Kidney tubule cell (primary cell): ENCODE results near the gene SFSWAP.
"Not testable (repeated sequence)": the region's sequence is repeated elsewhere in the genome, so short reads cannot be mapped to it uniquely, and the experiment has no call there.

Source experiments
- DNase-seq: peaks from one replicate; pipeline ENCODE4 v3.0.0-alpha.2; 2018; ENCODE audit warnings: low spot score

The SFSWAP gene

DNA sequence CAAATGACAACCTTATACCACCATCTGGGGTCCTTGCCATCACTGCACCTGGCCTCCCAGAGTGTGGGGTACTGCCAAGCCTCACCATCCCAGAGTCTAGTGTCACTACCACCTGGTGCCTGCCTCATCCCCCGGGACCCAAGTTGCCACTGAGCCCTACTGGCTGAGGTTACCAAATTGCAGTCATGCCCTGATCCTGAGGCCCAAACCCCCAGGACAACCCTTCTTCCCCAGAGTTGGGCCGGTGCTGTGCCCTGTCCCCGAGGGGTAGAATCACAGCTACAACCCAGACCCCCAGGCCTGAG lies 8.4 kb upstream of the SFSWAP start:
- DNase-seq, result no peak

DNA sequence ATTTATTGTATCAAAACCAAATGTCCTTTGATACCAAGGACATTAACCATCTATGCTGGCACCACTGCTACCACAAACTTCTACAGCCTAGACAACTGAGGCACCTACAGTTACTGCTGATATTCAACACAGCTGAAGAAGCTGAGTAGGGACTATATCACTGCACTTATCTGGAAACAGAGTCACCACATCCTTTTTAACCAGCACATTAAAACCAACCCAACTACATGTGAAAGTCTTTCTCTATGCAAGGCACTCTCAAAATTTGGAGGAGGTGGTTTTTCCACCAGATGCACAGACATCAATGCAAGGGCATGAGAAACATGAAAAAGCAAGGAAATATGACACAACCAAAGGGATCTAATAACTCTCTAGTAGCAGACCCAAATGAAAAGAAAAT lies 7.7 kb upstream of the SFSWAP start:
- no peak for DNase-seq

DNA sequence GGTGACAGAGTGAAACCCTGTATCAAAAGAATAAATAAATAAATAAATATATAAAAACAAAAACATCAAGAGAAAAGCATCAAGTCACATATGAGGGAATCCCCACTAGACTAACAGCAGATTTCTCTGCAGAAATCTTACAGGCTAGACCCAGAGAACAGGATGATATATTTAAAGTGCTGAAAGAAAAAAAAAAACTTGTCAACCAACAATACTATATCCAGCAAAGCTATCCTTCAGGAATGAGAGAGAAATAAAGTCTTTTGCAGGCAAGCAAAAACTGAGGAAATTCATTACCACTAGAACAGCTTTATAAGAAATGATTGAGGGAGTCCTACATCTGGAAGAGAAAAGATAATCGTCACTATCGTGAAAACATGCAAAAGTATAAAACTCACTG lies 6.4 kb upstream of the SFSWAP start:
- no peak for DNase-seq

DNA sequence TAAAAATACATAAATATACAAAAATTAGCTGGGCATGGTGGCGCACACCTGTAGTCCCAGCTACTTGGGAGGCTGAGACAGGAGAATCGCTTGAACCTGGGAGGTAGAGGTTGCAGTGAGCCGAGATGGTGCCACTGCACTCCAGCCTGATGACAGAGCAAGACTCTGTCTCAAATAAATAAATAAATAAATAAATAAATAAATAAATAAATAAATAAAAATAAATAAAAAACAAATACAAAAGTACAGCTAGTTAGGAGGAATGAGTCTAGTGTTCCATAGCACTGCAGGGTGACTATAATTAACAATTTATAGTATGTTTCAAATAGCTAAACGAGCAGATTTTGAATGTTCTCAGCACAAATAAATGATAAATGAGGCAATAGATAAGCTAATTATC lies 4.2 kb upstream of the SFSWAP start:
- DNase-seq, result not testable (repeated sequence)

DNA sequence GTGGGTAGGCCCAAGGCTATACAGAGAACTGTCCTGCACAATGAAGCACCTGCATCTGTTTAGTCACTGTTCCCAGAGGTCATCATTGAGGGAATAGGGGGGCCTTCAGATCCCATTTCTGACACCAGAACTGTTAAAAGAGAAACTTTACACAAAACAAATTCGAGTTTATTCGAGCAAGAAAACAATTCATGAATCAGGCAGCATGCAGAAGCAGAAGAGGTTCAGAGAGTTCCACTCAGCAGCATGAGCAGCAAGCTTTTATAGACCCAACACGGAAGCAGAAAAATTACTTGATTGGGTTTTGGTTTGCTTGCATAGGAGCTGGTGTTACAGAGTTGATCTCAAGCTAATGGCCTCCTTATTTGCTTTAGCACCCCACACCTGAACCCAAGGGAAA lies 1.7 kb upstream of the SFSWAP start:
- DNase-seq, result no peak

DNA sequence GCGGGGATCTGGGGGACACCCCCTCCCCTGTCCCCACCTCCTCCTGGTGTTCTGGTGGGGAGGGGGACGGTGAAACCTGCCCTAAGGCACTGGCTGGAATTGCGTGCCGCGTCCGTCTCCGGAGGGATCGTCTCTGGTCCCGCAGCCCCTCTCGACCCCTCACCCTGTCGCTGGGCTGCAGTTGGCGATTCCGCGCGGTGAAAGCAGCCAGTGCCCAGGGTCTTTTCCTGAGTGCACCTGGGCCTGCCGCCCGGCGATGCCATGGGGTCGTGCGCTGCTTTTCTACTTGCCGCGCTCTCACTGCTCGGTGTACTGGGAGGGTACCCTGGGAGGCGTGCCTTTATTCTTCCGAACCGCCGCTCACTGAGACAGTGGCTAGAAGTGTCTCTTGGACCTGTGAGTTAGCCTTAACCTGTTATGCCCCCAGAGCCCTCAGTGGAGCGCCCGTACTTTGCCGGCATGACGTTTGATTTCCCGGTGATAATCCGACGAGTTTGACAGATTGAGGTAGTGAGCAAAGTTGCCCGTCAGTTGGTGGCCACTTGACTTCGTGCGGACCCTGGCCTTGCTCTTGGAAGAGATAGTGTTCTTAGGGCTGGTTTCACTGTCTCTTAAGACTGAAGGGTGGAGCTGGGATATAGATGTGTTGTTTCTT lies 788 bp downstream of the SFSWAP start:
- peak; percentile 2 for DNase-seq

DNA sequence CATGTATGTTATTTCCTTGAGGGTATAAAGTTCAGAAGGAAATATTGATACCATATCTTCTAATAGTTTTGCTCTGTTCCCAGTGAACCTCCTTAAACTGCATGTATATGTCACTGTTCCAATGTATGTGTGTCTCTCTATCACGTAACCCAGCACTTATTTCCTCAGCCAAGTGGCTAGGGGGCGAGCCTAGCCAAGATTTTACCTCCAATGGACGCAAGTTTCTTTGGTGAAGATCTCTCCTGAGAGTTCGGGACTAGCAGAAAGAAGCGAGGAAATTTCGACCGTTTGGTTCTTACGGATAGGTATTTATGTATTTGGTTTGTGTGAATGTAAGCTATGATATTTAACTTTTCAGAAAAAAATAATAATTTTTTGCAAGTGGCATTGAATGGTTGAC lies 2.5 kb downstream of the SFSWAP start:
- DNase-seq, result no peak

DNA sequence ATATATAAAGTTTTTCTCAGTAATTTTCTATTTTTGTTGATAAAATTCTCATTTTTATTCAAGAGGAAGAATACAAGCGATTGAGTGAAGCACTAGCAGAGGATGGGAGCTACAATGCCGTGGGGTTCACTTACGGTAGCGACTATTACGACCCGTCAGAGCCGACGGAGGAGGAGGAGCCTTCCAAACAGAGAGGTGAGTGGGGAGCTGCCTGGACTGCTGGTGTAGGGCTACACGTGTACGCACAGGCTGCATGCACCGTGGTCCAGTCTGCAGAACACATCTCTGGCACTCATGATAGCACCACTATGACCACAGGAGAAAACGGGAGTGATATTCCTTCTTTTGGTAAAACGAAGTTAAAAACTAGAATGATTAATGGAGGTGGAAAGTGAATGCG lies 3.9 kb downstream of the SFSWAP start:
- DNase-seq, result no peak

DNA sequence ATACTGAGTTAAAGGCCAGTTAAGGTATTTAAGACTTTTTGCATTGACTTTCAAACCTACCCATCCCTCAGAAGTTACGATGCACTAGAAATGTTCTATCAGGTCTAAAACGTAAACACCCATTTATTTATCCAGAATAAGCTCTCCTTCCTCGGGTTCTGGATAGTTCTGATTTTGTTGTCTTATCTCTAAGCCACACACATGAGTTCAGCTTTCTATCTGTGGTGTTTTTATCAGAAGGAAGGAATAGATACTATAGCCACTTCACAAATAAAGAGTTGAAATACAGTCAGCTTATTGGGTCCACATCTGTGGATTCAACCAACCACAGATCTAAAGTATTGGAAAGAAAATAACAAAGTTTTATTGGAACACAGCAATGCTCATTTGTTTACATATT lies 5.4 kb downstream of the SFSWAP start:
- no peak for DNase-seq

DNA sequence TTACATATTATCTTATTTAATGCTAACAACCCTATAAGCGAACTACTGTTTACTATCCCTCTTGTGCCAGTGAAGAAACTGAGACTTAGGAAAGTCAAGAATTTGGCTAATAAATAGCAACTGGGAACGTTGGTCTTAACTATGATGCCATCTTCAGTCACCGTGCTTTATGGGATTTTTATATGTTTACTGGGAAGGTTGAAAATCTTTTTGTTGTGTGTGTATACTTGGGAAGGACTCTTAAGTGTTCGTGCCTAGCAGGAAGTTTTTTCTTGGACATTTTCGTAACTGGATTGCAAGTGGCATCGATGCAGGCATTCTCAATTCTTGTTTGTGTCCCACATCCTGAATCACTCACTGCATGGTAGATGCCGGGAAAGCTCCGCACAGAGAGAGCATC lies 9.4 kb downstream of the SFSWAP start:
- DNase-seq, result no peak

DNA sequence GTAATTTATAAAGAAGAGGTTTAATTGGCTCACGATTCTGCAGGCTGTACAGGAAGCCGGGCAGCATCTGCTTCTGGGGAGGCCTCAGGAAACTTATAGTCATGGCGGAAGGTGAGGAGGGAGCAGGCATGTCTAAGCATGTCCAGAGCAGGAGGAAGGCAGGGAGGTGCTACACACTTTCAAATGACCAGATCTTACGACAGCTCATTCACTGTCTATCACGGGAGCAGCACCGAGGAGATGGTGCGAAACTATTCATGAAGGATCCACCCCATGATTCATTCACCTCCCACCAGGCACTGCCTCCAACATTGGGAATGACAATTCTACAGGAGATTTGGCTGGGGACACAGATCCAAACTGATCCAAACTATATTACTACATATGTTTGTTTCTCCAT lies 10.0 kb downstream of the SFSWAP start:
- peak; percentile 10 for DNase-seq

DNA sequence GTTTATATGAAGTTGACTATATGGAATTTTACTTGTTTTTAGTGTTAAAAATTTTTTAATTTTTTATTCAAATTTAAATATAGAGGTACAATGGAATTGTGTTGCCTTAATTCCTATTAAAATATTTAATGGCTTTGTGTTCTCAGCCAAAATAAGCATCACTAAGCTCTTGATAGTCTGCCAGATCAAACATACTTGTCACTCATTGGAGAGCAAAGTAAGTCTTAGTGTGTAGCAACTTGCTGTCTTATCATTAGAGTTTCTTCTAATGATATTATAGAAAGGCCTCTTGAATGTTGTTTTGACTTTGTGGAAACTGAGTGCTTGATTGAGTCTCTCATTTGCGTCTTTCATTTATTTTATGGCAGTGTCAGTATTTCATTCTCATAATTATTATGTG lies 10.7 kb downstream of the SFSWAP start:
- no peak for DNase-seq

DNA sequence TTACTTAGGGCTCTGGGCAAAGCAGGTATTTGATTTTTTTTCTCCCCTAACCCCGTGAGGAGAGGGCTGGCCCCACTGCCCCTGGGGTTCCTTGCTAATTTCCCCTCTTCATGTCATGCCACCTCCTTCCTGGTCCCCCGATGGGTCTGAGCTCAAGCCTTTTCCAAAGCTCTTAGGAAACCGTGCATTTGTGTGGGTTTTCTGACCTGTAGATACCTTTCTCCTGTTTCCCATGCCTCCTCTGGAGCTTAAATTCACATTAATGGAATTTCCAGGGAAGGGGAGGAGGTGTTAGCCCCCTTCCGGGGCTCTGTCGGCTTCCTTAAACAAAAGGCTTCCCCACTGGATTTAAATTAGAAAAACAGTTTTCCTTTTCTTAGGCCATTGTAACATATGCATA lies 12.6 kb downstream of the SFSWAP start:
- no peak for DNase-seq

DNA sequence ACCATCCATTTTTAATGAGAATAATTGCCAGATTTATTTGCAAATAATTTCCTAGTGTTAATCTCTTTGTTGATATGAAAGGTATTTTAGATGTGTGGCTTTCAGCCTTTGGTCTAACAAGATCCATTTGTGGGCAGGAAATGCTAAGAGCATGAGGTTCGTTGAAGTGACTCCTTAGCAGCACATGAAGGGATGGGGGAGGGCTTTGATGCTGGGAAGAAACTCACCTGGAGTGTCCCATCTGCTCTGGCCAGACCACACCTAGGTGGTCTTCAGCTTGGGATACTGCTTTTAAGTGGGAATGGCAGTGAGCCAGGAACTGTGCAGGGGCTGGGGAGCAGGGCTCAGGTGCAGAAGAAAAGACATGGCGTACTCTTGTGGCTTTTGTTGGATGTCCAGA lies 13.6 kb downstream of the SFSWAP start:
- peak; percentile 13 for DNase-seq

DNA sequence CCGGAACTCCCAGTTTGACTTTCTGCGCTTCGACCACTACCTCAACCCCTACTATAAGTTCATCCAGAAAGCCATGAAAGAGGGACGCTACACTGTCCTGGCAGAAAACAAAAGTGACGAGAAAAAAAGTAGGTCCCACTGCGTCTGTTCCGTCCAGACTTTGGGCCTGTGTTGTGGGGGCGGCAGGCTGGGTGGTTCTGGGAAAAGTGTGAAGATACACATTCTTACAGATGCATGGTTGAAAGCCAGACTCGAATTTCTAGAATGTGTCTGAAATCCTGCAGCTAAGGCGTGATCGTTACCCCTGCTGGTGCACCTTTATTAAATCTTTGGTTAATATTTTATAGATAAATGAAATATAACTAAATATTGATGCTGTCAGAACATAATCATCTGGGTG lies 14.6 kb downstream of the SFSWAP start:
- DNase-seq, result no peak

DNA sequence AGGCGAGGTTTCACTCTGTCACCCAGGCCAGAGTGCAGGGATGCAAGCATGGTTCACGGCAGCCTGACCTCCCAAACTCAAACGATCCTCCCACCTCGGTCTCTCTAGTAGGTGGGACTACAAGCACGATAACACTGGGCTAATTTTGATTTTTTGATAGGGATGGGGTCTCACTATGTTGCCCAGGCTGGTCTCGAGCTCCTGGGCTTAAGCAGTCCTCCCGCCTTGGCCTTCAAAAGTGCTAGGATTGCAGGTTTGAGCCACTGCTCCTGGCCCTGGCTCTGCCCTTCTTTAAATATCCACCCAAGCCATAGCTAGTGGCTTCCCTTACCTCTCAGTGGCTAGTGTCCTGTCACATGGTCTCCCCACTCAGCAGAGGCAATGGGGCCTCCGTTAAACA lies 17.8 kb downstream of the SFSWAP start:
- DNase-seq, result no peak

DNA sequence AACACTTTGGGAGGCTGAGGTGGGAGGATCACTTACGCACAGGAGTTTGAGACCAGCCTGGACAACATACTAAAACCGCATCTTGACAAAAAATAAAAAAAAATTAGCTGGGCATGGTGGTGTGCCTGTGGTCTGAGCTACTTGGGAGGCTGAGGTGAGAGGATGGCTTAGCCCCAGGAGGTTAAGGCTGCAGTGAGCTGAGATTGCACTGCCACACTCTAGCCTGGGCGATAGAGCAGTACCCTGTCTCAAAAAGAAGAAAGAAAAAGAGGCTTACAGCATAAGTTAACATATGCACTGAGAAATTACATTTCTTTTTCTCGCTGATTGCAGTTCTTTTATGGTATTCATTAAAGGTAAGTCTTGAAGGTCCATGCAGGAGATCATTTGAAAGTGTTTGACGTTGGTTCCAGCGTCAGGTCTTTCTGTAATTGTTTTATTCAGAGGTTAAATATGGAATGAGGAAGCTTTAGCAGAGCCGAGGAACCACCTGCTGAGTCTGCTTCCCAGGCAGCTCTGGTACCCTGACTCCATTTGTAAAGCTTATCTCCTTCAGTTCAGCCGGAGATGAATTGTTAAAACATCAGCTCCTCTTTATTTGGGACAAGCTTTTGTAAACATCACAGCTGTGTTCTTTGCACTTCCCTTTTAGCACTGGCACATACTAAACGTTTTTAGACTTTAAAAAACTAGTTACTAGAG lies 18.5 kb downstream of the SFSWAP start:
- DNase-seq, result no peak

DNA sequence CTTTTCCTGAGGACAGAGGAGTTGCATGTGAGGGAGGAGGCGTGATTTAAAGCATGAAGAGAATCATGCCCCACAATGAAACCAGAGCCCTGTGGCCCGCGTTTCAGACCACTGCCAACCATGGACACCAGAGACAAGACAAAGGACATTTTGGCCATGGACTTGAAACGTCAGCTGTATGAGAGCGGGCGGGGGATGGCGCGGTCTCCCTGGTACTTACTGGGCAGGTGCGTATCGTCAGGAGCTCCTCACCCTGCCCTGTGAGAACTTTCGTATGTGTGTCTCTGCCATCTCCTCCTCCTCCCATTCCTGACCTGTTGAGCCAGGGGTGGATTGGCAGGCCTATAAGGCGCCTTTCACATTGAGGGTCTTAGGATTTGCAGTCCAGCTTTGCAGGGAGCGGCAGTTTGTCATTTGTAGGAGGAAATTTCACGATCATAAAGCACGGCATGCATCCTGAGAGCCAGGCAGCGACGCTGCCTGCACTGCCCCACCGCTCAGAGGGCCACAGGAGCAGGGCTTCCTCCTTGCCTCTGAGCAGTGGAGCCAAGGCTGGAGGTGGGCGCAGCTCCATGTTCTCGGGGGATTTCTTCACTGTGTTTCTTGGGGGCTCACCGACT lies 22.2 kb downstream of the SFSWAP start:
- DNase-seq, result no peak

DNA sequence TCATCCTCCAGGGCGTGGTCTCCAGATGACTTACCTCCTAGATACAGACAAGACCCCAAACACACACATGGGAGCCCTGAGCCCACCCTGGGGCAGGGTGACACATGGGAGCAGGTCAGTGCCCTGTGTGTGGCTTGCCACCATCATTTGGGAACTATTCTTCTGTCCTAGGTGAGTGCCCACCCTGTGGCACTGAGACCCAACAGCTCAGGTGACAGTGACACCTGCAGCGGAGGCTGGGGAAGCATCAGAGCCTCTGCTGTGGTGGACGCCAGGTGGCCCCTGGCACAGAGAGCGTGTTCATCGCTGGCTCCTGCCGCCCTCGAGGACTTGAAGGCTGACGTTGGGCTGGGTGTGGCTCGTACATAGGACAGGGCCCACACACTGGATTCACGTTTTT lies 23.0 kb downstream of the SFSWAP start:
- DNase-seq, result no peak

DNA sequence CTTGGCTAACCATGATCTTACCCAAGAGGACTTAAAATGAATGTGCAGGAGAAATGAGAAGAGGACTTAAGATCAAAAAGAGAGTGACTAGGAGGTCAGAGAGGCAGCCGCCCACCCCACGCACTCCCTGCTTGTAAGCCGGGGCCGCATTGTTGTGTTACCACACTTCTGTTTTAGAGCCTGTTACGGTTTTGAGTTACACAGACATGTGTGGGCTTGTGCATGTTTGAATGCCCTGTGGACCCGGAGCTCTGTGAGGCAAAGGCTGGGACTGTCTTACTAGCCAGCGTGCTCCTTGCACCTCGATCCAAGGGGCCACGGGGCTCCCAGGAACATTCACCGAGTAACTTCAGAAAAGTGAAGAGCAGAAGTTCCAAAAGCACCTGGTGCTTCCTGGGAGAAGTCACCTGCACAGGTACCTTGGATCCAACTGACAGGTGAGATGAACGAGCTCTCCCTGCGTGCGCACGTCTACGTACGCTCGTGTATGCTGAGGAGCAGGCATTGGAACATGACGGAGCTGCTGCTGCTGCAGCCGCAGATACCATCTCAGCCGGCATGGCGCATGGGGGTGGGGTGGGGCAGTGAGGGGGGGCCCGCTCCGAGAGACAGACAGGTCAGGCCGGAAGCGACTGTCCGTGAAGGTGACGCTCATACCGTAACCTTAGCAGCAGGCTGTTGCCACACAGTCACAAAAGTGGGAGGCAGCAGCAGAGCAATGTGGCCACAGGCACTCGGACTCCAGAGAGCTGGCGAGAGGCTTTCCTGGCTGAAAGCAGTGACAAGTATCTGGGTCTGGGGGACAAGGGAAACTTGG lies 23.7 kb downstream of the SFSWAP start:
- no peak for DNase-seq

DNA sequence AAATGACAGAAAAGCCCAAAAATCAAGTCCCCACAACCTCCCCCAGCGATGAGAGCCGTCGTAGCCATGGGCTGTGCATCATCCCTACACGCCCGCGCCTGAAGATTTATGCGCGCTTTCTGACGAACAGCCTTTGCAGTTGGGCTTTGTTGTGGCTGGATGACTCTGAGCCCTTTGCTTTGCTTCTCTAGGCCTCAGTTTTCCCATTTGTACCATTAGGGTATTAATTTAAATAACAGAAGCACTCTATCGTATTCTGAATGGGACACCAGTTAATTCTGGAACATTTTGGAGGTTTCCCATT lies 24.2 kb downstream of the SFSWAP start:
- no peak for DNase-seq

DNA sequence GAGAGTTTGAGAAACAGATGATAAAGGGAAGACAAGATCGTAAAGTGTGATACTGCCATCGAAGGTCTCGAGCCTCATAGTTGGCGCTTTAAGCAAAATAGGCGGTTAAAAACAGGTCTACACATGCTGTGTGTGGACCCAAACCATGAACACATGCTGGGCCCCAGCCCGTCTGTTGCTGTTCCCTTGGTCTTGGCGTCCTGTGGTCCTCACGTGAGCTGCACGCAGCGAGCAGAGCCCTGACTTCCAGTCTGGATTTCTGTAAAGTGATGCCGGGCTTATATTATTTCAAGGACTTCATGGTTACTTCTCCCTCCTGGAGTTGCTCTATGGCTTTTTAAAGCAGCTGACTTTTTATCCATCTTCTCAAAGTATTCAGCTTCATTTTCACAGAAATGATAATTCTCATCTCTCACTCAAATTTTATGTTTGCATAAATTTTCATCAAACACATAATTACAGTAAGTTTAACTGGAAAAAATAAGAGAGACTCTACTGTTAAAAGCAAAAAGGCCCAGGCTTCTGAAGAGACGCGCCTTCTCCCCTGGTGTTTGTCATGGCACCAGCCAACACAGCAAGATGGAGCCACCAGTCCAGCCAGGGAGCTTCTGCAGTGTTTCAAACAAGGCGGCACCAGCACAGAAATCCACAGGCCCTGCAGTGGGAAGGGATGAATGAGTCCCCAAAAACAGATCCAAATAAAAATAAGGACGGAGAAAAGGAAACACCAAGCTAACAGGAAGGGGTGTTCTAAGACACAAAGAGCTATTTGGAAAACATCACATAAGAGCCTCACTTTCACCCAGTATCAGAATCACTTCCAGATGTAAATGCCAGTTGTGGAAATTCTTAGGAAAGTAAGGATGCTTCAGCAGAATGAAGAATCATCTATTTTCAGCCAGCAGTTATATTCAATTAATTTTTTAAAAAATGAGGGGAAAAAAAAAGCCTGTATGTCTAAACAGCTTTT lies 24.9 kb downstream of the SFSWAP start:
- DNase-seq, result no peak
